HepG2 (cell line): Measurements from ENCODE around the gene HSPA1B. TPM values are rescaled to one million over a fixed set of nuclear protein-coding genes. Genes with fewer than 3 reads are reported as not detected.
A peak's percentile ranks its signal among the peaks of the same experiment; 100 is the strongest.

Experiments
- BRD4 ChIP-seq: sonication (generic); formaldehyde crosslinking; IDR thresholded peaks from 2 replicates; pipeline ENCODE4 v1.4.0; 2020; ENCODE audit warnings: missing genetic modification reagents
- GFI1 ChIP-seq: sonication (generic); formaldehyde crosslinking; IDR thresholded peaks from 2 replicates; pipeline ENCODE4 v1.5.0; 2020; ENCODE audit warnings: missing genetic modification reagents, mild to moderate bottlenecking, borderline replicate concordance
- HNRNPL ChIP-seq: fragments of 200-400 bp; formaldehyde crosslinking; IDR thresholded peaks from 2 replicates; pipeline ENCODE4 v1.6.1; 2017; ENCODE audit warnings: mild to moderate bottlenecking, low read depth, low read length
- KDM4B ChIP-seq: sonication (generic); formaldehyde crosslinking; IDR thresholded peaks from 2 replicates; pipeline ENCODE4 v1.4.0; 2020; ENCODE audit warnings: missing genetic modification reagents
- REPIN1 ChIP-seq: sonication (generic); formaldehyde crosslinking; IDR thresholded peaks from 2 replicates; pipeline ENCODE4 v1.8.0; 2022; ENCODE audit warnings: missing genetic modification reagents, low read depth, mild to moderate bottlenecking, borderline replicate concordance
- SALL1 ChIP-seq: sonication (generic); formaldehyde crosslinking; IDR thresholded peaks from 2 replicates; pipeline ENCODE4 v1.8.0; 2022; ENCODE audit warnings: mild to moderate bottlenecking, missing genetic modification reagents
- STAT5B ChIP-seq: sonication (generic); formaldehyde crosslinking; IDR thresholded peaks from 2 replicates; pipeline ENCODE4 v1.4.0; 2020; ENCODE audit warnings: missing genetic modification reagents
- ZBTB42 ChIP-seq: sonication (generic); formaldehyde crosslinking; IDR thresholded peaks from 2 replicates; pipeline ENCODE4 v1.5.0; 2020; ENCODE audit warnings: mild to moderate bottlenecking, missing genetic modification reagents
- ZBTB8A ChIP-seq: sonication (generic); formaldehyde crosslinking; IDR thresholded peaks from 2 replicates; pipeline ENCODE4 v1.4.0; 2020; ENCODE audit warnings: mild to moderate bottlenecking, low read depth, missing genetic modification reagents, borderline replicate concordance
- ZNF256 ChIP-seq: sonication (generic); formaldehyde crosslinking; conservative IDR thresholded peaks from 2 replicates; pipeline ENCODE4 v1.4.0; 2020; ENCODE audit warnings: missing genetic modification reagents
- ZNF260 ChIP-seq: sonication (generic); formaldehyde crosslinking; IDR thresholded peaks from 2 replicates; pipeline ENCODE4 v1.4.0; 2020; ENCODE audit warnings: missing genetic modification reagents, low read depth, mild to moderate bottlenecking, borderline replicate concordance
- ZNF296 ChIP-seq: sonication (generic); formaldehyde crosslinking; conservative IDR thresholded peaks from 2 replicates; pipeline ENCODE4 v1.5.0; 2020; ENCODE audit warnings: mild to moderate bottlenecking, missing genetic modification reagents
- ZNF354B ChIP-seq: sonication (generic); formaldehyde crosslinking; IDR thresholded peaks from 2 replicates; pipeline ENCODE4 v1.8.0; 2022; ENCODE audit warnings: mild to moderate bottlenecking, missing genetic modification reagents
- polyA plus RNA-seq, 8 experiments: library from polyadenylated mRNA; depleted of rRNA in 3 of 8; stranded (reverse) in 7 of 8; unstranded in 1 of 8; fragments of >200 nt; fragmentation: Illumina TruSeq in 4 of 8; extraction: Trizol in 4 of 8; gene quantifications; 2 replicates each; pipeline versions ENCODE4 v1.2.1 to v1.2.3, GENCODE V29; 2011 to 2016; ENCODE audit warnings: low read depth in 4 of 8, missing spikeins in 1 of 8, mixed read lengths in 1 of 8; ENCODE audit not compliant: insufficient read depth in 1 of 8
- total RNA-seq, 5 experiments: library from RNA; depleted of rRNA; stranded (reverse); fragments of >200 nt; fragmentation: Illumina TruSeq; extraction: Trizol; gene quantifications; 2 replicates each; pipeline ENCODE4 v1.2.3, GENCODE V29; 2016; ENCODE audit warnings: low read depth in 1 of 5
- TF ChIP-seq, protein P1 (sequence below): sonication (generic); formaldehyde crosslinking; IDR thresholded peaks from 2 replicates; pipeline ENCODE4 v1.4.0; 2020; ENCODE audit warnings: low read depth, missing genetic modification reagents
- TF ChIP-seq, protein P2 (sequence below), 2 experiments: fragments of 450-650 bp in 1 of 2; sonication (generic) in 1 of 2; formaldehyde crosslinking in 1 of 2; IDR thresholded peaks; 2 replicates each; pipeline versions ENCODE4 v1.6.1 to v1.8.0; 2016 to 2022; ENCODE audit warnings: antibody characterized with exemption in 1 of 2, mild to moderate bottlenecking in 1 of 2, missing genetic modification reagents in 1 of 2

The HSPA1B gene
- total and polyA plus RNA-seq, 2 of the 13 experiments (the other 11 are each of a cell fraction or from before 2014, with no cell fraction given) = 26.0 to 186 TPM

DNA sequence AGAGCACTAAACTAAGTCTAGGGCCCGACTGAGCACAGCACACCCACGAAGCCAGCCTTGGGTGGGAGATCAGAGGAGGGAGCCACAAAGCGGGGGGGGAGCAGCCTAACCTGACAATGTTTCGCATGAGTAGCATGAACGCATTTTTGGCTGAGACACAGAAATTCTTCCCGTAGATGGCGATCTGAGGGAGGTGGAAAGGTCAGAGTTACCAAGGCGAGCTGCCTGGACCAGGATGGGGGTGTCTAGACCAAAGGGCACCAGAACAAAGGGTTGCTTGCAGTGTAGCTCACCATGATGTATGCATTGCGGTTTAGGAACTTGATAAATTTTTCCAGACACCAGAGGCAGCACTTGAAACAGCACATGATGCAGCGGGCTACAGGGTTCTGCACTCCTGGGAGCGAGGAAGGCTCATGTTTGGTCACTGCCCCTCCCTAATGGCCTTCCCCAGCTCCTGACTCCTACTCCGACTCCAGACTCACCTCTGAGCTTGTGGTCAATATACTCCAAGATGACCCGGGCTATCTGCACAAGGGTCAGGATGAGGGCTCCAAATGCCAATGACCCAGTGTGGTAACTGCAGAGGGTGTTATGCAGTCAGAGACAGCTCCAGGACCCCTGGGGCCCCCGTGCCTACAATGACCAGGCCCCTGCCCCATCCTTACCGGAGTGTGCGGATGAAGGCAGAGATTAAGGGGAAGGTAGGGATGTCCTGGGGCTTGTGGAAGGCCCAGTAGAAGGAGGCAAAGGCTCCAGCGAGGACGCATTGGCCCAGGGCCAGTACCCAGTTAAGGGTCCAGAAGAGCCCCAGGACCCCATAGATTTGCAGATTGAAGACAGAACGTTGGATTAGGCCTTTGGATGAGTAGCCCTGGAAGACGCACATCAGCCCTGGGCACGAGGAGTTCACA, 37.9 kb downstream of the HSPA1B start (continued):
- TF ChIP-seq, protein P1, sequence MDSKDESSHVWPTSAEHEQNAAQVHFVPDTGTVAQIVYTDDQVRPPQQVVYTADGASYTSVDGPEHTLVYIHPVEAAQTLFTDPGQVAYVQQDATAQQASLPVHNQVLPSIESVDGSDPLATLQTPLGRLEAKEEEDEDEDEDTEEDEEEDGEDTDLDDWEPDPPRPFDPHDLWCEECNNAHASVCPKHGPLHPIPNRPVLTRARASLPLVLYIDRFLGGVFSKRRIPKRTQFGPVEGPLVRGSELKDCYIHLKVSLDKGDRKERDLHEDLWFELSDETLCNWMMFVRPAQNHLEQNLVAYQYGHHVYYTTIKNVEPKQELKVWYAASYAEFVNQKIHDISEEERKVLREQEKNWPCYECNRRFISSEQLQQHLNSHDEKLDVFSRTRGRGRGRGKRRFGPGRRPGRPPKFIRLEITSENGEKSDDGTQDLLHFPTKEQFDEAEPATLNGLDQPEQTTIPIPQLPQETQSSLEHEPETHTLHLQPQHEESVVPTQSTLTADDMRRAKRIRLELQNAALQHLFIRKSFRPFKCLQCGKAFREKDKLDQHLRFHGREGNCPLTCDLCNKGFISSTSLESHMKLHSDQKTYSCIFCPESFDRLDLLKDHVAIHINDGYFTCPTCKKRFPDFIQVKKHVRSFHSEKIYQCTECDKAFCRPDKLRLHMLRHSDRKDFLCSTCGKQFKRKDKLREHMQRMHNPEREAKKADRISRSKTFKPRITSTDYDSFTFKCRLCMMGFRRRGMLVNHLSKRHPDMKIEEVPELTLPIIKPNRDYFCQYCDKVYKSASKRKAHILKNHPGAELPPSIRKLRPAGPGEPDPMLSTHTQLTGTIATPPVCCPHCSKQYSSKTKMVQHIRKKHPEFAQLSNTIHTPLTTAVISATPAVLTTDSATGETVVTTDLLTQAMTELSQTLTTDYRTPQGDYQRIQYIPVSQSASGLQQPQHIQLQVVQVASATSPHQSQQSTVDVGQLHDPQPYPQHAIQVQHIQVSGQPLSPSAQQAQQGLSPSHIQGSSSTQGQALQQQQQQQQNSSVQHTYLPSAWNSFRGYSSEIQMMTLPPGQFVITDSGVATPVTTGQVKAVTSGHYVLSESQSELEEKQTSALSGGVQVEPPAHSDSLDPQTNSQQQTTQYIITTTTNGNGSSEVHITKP (CRISPR knock-in tag) = peak; percentile 86; the same call in 1 of the 2 replicates
- TF ChIP-seq ZNF354B (peak; percentile 64; the same call in 1 of the 2 replicates), ZBTB8A (no peak), GFI1 (CRISPR knock-in tag) (no peak; the same call in 1 of the 2 replicates), BRD4 (CRISPR knock-in tag) (no peak; the same call in 1 of the 2 replicates), ZBTB42 (CRISPR knock-in tag) (0 out of 2 replicates have a peak, but pooled peaks have one; percentile 78), HNRNPL (no peak), STAT5B (CRISPR knock-in tag) (peak; percentile 10; the same call in 1 of the 2 replicates), SALL1 (CRISPR knock-in tag) (peak; percentile 94), KDM4B (CRISPR knock-in tag) (peak; percentile 66; the same call in 1 of the 2 replicates), ZNF256 (CRISPR knock-in tag) (peak; percentile 68), ZNF296 (CRISPR knock-in tag) (peak; percentile 91), ZNF260 (CRISPR knock-in tag) (no peak), REPIN1 (CRISPR knock-in tag) (peak; percentile 90; the same call in 1 of the 2 replicates)
- TF ChIP-seq, protein P2, sequence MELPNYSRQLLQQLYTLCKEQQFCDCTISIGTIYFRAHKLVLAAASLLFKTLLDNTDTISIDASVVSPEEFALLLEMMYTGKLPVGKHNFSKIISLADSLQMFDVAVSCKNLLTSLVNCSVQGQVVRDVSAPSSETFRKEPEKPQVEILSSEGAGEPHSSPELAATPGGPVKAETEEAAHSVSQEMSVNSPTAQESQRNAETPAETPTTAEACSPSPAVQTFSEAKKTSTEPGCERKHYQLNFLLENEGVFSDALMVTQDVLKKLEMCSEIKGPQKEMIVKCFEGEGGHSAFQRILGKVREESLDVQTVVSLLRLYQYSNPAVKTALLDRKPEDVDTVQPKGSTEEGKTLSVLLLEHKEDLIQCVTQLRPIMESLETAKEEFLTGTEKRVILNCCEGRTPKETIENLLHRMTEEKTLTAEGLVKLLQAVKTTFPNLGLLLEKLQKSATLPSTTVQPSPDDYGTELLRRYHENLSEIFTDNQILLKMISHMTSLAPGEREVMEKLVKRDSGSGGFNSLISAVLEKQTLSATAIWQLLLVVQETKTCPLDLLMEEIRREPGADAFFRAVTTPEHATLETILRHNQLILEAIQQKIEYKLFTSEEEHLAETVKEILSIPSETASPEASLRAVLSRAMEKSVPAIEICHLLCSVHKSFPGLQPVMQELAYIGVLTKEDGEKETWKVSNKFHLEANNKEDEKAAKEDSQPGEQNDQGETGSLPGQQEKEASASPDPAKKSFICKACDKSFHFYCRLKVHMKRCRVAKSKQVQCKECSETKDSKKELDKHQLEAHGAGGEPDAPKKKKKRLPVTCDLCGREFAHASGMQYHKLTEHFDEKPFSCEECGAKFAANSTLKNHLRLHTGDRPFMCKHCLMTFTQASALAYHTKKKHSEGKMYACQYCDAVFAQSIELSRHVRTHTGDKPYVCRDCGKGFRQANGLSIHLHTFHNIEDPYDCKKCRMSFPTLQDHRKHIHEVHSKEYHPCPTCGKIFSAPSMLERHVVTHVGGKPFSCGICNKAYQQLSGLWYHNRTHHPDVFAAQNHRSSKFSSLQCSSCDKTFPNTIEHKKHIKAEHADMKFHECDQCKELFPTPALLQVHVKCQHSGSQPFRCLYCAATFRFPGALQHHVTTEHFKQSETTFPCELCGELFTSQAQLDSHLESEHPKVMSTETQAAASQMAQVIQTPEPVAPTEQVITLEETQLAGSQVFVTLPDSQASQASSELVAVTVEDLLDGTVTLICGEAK (IDR thresholded peaks at IDR 0.05) = no peak
- TF ChIP-seq, protein P2 (CRISPR knock-in tag; IDR thresholded peaks at IDR 0.05) = peak; percentile 74
